SH-SY5Y (cell line): ENCODE data around the gene MYRF.

Experiments used
- GATA2 ChIP-seq: IDR thresholded peaks from 2 replicates; pipeline ENCODE4 v1.6.1; 2011; ENCODE audit warnings: mild to moderate bottlenecking, low read depth, low read length
- GATA3 ChIP-seq: IDR thresholded peaks from 2 replicates; pipeline ENCODE4 v1.6.1; 2011; ENCODE audit warnings: low read depth, mild to moderate bottlenecking, low read length, moderate library complexity

MYRF gene

DNA sequence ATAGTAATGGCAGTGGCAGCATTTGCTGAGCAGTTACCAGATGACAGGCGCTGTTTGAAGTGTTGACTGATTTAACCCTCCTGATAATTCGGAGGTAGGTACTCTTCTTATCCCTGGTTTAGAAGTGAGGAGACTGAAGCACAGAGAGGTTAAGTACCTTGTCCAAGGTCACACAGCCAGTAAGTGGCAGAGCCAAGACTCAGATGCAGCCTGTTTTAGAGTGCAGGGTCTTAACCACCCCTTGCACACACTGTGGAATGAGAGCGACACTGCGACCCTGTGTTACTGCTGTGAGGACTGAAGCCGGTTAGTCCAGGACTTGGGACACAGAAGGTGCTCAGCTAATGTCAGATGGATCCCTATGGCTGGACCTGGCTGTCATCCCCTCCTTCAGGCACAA is 37.5 kb upstream of the MYRF start:
- TF ChIP-seq GATA3, result no peak
- TF ChIP-seq GATA2, result no peak

DNA sequence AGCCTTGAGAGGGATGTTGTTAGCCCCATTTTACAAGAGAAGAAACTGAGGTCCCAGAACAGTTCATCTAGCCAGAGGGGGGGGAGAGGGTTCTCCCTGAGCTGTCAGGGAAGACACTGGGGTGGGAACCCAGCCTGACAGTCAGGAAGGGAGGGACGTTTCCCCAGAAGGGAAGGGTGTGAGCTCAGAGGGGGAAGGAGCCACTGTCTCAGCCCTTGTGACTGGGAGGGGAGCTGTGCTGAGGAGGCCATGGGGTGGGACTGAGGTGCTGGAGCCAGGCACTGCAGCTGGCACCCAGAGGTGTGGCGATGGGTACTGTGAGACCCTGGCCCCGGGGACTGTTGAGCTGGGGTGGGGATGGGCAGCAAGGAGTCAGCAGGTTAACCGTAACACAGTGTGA is 36.6 kb upstream of the MYRF start:
- TF ChIP-seq GATA3, result no peak
- TF ChIP-seq GATA2, result no peak

GRCh38 chr11:61716478-61717285 is 35.8 kb upstream of the MYRF start:
- no peak for TF ChIP-seq GATA2
- TF ChIP-seq GATA3, result no peak

GRCh38 chr11:61717286-61718033 is 35.0 kb upstream of the MYRF start:
- TF ChIP-seq GATA2, result no peak
- TF ChIP-seq GATA3, result no peak

GRCh38 chr11:61718046-61718531 is 34.3 kb upstream of the MYRF start:
- TF ChIP-seq GATA3 (no peak), GATA2 (no peak)

GRCh38 chr11:61718621-61719302 is 33.7 kb upstream of the MYRF start:
- TF ChIP-seq GATA3 (no peak), GATA2 (no peak)

- TF ChIP-seq GATA2 (no peak), GATA3 (no peak)
Observed at GRCh38 chr11:61719978-61720377, 32.5 kb upstream of the MYRF start.

GRCh38 chr11:61720597-61720996 is 31.8 kb upstream of the MYRF start:
- TF ChIP-seq GATA2 (no peak), GATA3 (no peak)

DNA sequence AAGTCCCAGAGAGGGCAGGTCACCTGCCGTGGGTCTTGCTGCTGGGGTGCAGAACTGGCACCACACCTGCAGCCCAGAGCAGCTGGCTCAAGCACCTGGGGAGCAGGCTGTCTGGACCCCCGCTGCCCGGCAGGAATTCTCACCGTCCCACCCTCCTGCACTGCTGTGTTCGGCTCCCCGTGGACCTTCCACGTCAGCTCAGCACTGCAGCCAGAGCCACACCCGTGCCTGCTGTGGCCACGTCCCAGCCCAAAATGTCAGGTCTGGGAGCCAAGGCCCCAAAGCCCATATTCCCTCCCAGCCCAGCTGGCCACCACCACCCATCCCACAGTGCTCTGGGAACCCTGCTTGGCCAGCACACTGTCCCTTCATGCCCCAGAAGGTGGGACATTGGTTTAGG is 28.0 kb upstream of the MYRF start:
- no peak for TF ChIP-seq GATA3
- TF ChIP-seq GATA2, result no peak

DNA sequence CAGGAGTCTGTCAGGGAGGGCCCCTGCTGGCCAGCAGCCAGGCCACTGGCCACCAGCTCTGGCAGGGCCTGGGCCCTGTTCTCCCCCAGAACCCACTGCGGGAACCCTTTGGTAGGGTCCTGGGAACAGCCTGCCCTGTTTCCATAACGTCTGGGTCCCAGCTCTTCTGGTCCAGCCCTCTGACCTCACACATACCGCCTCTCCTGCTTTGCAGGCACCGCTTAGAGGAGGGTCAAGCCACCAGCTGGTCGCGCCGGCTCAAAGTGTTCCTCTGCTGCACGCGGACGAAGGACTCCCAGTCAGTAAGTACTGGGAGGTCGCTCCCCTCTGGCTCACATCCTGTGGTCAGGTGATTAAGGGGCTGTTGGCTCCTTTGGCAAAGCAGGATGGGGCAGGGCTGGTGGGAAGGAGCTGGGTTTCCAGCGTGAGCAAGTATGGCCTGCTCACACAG is 26.6 kb upstream of the MYRF start:
- TF ChIP-seq GATA2 (no peak), GATA3 (no peak)

- TF ChIP-seq GATA3 (no peak), GATA2 (no peak)
Observed at GRCh38 chr11:61726775-61727174, 25.7 kb upstream of the MYRF start.

DNA sequence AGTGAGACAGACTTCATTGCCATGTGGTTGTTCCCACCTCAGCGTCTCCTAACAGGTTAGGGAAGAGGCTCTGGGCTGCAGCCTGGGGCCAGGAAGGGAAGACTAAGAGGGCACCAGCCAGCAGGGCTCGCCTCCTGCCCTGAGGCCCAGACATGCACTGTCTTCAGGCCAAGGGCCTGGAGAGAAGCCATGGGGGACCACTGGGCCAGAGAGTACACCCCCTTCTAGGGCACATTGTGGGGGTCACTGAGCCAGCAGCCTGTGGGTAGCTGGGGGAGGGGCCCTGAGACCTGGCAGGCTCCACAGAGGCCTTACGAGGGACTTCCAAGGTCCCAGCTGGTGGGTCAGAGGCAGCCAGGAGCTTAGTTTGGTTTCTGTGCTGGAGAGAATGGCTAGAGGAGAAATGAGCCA is 25.0 kb upstream of the MYRF start:
- TF ChIP-seq GATA3 (no peak), GATA2 (no peak)

DNA sequence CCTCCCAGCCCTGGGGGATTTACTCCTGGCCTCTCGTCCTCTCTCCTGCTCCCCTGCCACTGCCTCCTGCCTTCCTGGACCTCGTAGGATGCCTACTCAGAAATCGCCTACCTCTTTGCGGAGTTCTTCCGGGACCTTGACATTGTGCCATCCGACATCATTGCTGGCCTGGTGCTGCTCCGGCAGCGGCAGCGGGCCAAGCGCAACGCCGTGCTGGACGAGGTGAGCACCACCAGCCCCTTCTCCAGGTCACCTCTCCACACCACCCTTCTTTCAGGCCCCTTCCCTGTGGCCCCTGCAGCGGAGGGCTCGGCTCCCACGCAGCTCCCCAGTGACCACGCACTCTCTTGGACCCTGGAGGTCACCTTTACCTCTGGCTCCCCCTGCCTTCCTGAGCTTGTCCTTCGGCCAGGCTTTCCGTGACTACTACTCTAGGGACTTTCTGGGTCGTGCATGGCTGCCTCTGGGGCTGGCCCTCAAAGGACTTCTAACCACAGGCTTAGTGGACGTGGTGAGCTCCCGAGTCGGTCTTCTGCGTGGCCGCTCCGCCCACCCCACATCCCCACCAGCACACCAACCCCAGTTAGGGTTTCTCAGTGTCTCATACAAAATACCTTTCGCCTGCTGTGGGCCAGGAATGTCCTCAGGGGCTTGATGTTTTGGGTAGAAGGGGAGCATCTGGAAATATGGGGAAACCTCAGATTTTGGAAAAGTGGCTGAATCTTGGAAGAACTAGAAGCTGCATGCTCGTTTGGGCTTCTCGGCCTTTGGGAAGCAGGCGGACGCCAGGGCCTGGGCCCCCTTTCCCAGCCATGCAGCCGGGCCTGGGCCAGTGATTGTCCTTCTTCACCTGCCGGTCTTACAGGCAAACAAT is 24.1 kb upstream of the MYRF start:
- TF ChIP-seq GATA3 (no peak), GATA2 (no peak)

DNA sequence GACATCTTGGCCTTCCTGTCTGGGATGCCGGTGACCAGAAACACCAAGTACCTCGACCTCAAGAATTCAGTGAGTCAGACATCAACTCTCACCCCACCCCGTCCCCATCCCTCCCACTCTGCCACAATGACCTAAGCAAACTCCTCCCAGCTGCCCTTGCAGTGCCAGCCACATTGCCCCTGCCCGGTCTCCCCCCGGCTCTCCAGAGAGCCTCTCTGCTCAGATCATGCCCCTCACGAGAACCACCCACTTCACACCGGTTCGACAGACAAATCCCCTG is 23.6 kb upstream of the MYRF start:
- TF ChIP-seq GATA2 (no peak), GATA3 (no peak)
